ENCODE data around the gene TMEM163.

DNA sequence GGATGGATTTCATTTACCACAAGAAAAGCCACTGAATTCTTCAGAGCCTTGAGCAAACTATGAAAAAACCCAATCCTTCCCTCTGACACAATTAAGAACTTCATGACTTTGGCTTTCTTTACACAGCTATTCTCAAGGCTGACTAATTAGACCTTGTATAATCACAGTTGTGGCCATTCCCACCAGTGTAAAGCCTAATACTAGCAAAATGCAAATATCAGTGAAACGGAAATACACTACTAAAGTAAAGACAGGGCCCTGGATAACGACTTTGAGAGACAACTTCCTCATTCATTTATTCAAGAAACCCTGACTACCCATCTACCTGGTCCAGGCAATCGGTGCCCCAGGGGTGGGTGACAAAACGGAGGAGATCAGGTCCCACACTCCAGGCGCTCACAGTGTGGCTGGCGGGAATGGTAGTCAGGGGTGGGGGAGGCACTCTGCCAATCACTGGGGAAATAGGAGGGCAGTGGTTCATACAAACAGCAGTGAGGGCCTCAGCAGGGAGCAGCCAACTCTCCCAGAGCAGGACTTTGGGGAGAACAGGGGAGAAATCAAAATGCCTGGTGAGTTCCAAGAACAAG is 28.1 kb downstream of the TMEM163 start:
- TF ChIP-seq, protein P1, sequence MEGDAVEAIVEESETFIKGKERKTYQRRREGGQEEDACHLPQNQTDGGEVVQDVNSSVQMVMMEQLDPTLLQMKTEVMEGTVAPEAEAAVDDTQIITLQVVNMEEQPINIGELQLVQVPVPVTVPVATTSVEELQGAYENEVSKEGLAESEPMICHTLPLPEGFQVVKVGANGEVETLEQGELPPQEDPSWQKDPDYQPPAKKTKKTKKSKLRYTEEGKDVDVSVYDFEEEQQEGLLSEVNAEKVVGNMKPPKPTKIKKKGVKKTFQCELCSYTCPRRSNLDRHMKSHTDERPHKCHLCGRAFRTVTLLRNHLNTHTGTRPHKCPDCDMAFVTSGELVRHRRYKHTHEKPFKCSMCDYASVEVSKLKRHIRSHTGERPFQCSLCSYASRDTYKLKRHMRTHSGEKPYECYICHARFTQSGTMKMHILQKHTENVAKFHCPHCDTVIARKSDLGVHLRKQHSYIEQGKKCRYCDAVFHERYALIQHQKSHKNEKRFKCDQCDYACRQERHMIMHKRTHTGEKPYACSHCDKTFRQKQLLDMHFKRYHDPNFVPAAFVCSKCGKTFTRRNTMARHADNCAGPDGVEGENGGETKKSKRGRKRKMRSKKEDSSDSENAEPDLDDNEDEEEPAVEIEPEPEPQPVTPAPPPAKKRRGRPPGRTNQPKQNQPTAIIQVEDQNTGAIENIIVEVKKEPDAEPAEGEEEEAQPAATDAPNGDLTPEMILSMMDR (IDR thresholded peaks at IDR 0.05), result no peak
- TF ChIP-seq EZH2 (IDR thresholded peaks at IDR 0.05), result no peak
- no peak for TF ChIP-seq EZH2phosphoT487 (IDR thresholded peaks at IDR 0.05)

Data from neural progenitor cell (in vitro differentiated cells).